RWPE1 (cell line): ENCODE results near the gene MIX23.

Experiments used
- CTCF ChIA-PET: fragments of 350-600 bp; sonication (Branson Sonifier 250); formaldehyde crosslinking; extraction: SDS; loops from one replicate; lab custom pipeline; 2021; lab: Yijun Ruan, JAX
- POLR2A ChIA-PET: fragments of 400-600 bp; formaldehyde crosslinking; extraction: SDS; loops from one replicate; lab custom pipeline; 2020; ENCODE audit warnings: antibody characterized with exemption; ENCODE audit not compliant: low non-redundant PET; lab: Yijun Ruan, JAX
- DNase-seq: peaks from one replicate; pipeline ENCODE4 v3.0.0; 2012; ENCODE audit warnings: low spot score
- H3K27ac ChIP-seq: fragments of 450-650 bp; 2 replicates; pipeline ENCODE4 v1.5.1; 2017
- CTCF ChIP-seq: fragments of 450-650 bp; conservative IDR thresholded peaks from 2 replicates; pipeline ENCODE4 v1.5.1; 2017; ENCODE audit warnings: low read depth, mild to moderate bottlenecking

Gene MIX23

GRCh38 chr3:122314228-122314876 lies 68.7 kb downstream of the MIX23 start:
- TF ChIP-seq CTCF = no peak
- POLR2A ChIA-PET = no interaction called here
- peak; percentile 74 for DNase-seq
- no peak overlapping the region for H3K27ac ChIP-seq
- CTCF ChIA-PET = no interaction called here

DNA sequence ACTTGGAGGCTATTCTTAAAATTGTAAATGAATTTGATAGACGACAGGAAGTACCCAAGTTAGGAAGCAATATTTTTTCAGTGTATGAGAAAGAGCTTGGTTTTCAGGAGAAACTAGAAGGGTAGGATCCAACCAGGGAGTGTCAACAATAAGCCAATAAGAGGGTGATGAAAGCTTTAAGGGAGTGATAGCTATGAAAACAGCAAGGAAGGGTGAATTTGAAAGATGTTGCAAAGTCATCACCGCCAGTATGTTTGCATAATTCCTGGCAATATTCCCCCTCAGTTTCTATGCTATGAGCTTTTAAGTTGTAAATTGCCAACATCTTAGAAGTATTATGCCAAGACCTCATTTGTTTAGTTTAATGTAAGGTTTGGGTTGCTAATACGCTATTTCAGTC lies 69.8 kb downstream of the MIX23 start:
- DNase-seq = no peak
- ChIA-PET CTCF (no interaction called here), POLR2A (no interaction called here)
- H3K27ac ChIP-seq = no peak overlapping the region
- no peak for TF ChIP-seq CTCF

DNA sequence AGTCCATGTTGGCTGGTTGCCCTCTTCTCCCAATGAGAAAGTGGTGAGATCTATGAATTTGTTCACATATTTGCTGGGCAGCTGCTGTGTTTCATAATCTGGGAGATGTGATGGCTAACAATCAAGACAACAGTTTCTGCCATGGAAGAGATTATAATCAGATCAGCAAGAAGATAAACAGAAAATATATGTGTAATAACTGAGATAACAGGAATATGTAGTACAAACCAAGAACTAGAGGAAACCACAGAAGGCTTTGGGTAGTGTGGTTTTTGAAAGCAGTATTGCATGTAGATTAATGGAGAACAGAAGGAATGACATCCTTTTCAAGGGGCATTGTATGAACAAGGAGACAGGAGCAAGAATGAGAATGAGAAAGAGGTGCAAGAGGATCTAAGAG lies 70.2 kb downstream of the MIX23 start:
- H3K27ac ChIP-seq = no peak overlapping the region
- DNase-seq = no peak

GRCh38 chr3:122310361-122310760 lies 72.7 kb downstream of the MIX23 start:
- no peak for TF ChIP-seq CTCF
- peak; percentile 43 for DNase-seq
- H3K27ac ChIP-seq = no peak overlapping the region
- ChIA-PET POLR2A (no interaction called here), CTCF (interaction anchor here (0.8 kb wide), 1 partner anchor 83 kb away, joined by 3 read pairs; no protein-coding TSS in a partner anchor)

More for the DNA sequence above, 70.2 kb downstream of the MIX23 start:
- no peak for TF ChIP-seq CTCF
- CTCF ChIA-PET = interaction anchor here (1.0 kb wide), 1 partner anchor 43 kb away, joined by 3 read pairs; no protein-coding TSS in a partner anchor
- POLR2A ChIA-PET = no interaction called here
